Natural killer cell treated with Interleukin-12 subunit alpha and Interleukin-12 subunit beta and Interleukin-15 and Interleukin-18, amount 100 ng/mL, for 72 hours (primary cell): ENCODE results near the gene CUX1. TPM values are rescaled to one million over a fixed set of nuclear protein-coding genes. Genes with fewer than 3 reads are reported as not detected.

Source experiments
- ATAC-seq, 2 donors: fragments of 150-1000 bp; cut with Tn5 transposase in 1 of 2; sonication (Bioruptor Pico), chemical (Tn5 transposase) in 1 of 2; 2 replicates each; pipeline ENCODE4 v1.10.0; 2021
- DNase-seq: peaks from one replicate; pipeline ENCODE4 v3.0.0; 2022; ENCODE audit warnings: low spot score
- H3K27ac Mint-ChIP-seq, 2 donors: 1 replicate in 1 of 2; 2 replicates in 1 of 2; pipeline ENCODE4 v1.8.0; 2022; ENCODE audit warnings: mixed read lengths in 2 of 2, mild to moderate bottlenecking in 1 of 2, moderate library complexity in 1 of 2
- H3K27me3 Mint-ChIP-seq, 2 donors: 1 replicate in 1 of 2; 2 replicates in 1 of 2; pipeline ENCODE4 v1.8.0; 2022; ENCODE audit warnings: mixed read lengths in 2 of 2
- H3K36me3 Mint-ChIP-seq: one replicate; pipeline ENCODE4 v1.8.0; 2022; ENCODE audit warnings: mixed read lengths
- H3K4me1 Mint-ChIP-seq, 2 donors: 1 replicate in 1 of 2; 2 replicates in 1 of 2; pipeline ENCODE4 v1.8.0; 2022; ENCODE audit warnings: low read depth in 2 of 2, mixed read lengths in 2 of 2, mild to moderate bottlenecking in 1 of 2
- H3K4me3 Mint-ChIP-seq: one replicate; pipeline ENCODE4 v1.8.0; 2022; ENCODE audit warnings: mixed read lengths
- H3K9me3 Mint-ChIP-seq: 2 replicates; pipeline ENCODE4 v1.8.0; 2022; ENCODE audit warnings: mixed read lengths
- total RNA-seq, 2 donors: library from RNA; stranded (reverse); gene quantifications; one replicate each; pipeline ENCODE4 v1.2.3, GENCODE V29; 2022

The CUX1 gene
- total RNA-seq, 2 donors from 2014 or later = 25.2 to 28.5 TPM

GRCh38 chr7:101969997-101970585, 152.7 kb downstream of the CUX1 start:
- Mint-ChIP-seq H3K4me1 (peaks cover 5 to 6% of the 10 kb centered on the region in 2 donors), H3K27ac (no peak overlapping the region), H3K4me3 (no peak overlapping the region), H3K36me3 (no peaks in the 10 kb centered on the region), H3K27me3 (no peaks in the 10 kb centered on the region), H3K9me3 (no peaks in the 10 kb centered on the region)
- ATAC-seq (no peak), DNase-seq (no peak)

DNA sequence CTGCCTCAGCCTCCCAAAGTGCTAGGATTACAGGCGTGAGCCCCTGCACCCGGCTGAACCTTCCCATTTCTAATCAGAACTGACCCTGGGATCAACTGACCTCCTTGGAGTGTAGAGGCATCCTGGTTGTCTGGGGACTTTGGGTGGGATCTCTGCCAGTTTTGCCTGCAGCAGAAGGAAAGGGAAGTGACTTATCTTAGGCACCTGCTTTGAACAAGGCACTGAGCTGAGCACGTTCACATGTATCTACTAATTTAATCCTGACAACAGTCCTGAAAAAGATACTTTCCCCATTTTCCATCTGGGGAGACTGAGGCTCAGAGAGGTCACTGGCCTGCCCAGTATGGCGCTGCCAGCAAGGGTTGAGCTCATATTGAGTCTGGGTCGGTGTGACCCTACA, 153.4 kb downstream of the CUX1 start:
- Mint-ChIP-seq H3K9me3 (no peaks in the 10 kb centered on the region), H3K4me1 (peaks cover 5 to 6% of the 10 kb centered on the region in 2 donors)
- no peak for ATAC-seq

GRCh38 chr7:101971457-101971856, 154.0 kb downstream of the CUX1 start:
- DNase-seq (no peak), ATAC-seq (no peak)
- Mint-ChIP-seq H3K27ac (no peak overlapping the region), H3K4me1 (peaks cover 5 to 6% of the 10 kb centered on the region in 2 donors), H3K27me3 (no peaks in the 10 kb centered on the region), H3K9me3 (no peaks in the 10 kb centered on the region), H3K36me3 (no peaks in the 10 kb centered on the region), H3K4me3 (no peak overlapping the region)

More for the DNA sequence above, 153.4 kb downstream of the CUX1 start:
- DNase-seq = no peak
- no peaks in the 10 kb centered on the region for H3K36me3 Mint-ChIP-seq
- no peaks in the 10 kb centered on the region for H3K27me3 Mint-ChIP-seq
- H3K4me3 Mint-ChIP-seq = no peak overlapping the region
- H3K27ac Mint-ChIP-seq = no peak overlapping the region

DNA sequence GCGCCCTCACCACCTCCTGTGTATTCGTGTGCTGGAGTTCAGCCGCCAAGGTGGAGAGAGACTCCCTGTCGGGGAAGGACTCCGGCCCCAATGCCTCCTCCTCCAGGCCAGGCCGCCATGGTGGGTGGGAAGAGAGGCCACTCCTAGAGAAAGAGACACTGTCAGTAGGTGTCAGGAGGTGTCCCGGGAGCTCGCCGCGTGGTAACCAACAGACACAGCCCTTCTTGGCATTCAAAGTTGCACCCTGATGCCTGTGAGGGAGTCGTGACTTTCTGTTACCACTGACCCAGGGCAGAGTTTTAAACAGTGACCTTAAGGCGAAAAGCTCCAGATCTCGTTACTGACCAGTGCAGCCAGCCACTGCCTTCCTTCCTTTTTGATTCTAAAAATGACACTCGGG, 155.2 kb downstream of the CUX1 start:
- ATAC-seq (no peak), DNase-seq (no peak)
- Mint-ChIP-seq H3K27me3 (no peaks in the 10 kb centered on the region), H3K4me1 (peaks cover 5 to 6% of the 10 kb centered on the region in 2 donors), H3K36me3 (no peaks in the 10 kb centered on the region), H3K4me3 (no peak overlapping the region), H3K9me3 (no peaks in the 10 kb centered on the region), H3K27ac (no peak overlapping the region)

DNA sequence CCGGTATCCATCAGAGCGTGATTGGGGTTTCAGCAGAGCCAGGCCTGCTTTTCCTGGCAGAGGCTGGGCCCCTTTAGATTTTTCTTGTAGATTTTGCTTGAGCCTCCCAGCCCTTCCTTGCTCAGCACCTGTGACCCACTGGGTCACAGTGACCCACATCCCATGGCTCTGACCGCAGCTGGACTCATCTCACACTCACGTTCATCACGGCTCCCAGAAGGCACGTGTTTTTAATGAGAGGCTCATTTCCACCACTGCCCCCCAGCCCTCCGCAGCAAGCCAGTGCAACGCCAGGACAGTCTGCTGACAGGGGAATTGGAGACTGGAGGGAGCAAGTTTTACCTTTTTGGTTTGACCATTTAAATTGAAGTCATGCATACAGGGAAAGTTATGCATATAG, 155.7 kb downstream of the CUX1 start:
- Mint-ChIP-seq H3K4me1 (peaks cover 5 to 6% of the 10 kb centered on the region in 2 donors), H3K27me3 (no peaks in the 10 kb centered on the region), H3K36me3 (no peaks in the 10 kb centered on the region), H3K9me3 (no peaks in the 10 kb centered on the region), H3K27ac (no peak overlapping the region), H3K4me3 (no peak overlapping the region)
- DNase-seq (no peak), ATAC-seq (no peak)

GRCh38 chr7:101974393-101974792, 157.0 kb downstream of the CUX1 start:
- no peaks in the 10 kb centered on the region for H3K36me3 Mint-ChIP-seq
- H3K27ac Mint-ChIP-seq = no peak overlapping the region
- H3K4me1 Mint-ChIP-seq = peaks cover 5 to 11% of the 10 kb centered on the region in 2 donors
- H3K9me3 Mint-ChIP-seq = no peaks in the 10 kb centered on the region
- H3K27me3 Mint-ChIP-seq = no peaks in the 10 kb centered on the region
- H3K4me3 Mint-ChIP-seq = no peak overlapping the region
- ATAC-seq (no peak), DNase-seq (no peak)

GRCh38 chr7:101975046-101975445, 157.6 kb downstream of the CUX1 start:
- DNase-seq = no peak
- Mint-ChIP-seq H3K27ac (no peak overlapping the region), H3K36me3 (no peaks in the 10 kb centered on the region), H3K4me3 (no peak overlapping the region), H3K27me3 (no peaks in the 10 kb centered on the region), H3K4me1 (peaks cover under 1 to 11% of the 10 kb centered on the region in 2 donors), H3K9me3 (no peaks in the 10 kb centered on the region)
- no peak for ATAC-seq

DNA sequence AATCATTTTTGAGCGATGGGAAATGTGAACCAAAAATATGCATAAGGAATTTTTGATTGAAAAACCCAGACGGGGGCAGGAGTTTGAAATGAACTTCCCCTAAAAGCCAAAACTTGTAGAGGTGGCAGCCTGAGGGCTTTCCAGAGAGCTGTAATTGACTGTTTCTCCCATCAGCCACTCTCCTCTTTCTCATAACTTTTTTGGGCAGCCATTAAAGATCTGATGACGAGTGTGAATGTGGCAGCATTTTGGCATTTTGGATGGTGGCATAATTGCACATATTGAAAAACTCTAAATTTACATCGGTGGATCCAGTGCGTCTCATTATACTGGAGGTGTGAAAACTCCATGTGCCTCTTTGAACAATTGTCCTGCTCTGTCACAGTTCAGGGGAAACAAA, 159.0 kb downstream of the CUX1 start:
- Mint-ChIP-seq H3K4me3 (no peak overlapping the region), H3K36me3 (no peaks in the 10 kb centered on the region), H3K9me3 (no peaks in the 10 kb centered on the region), H3K27me3 (no peaks in the 10 kb centered on the region), H3K4me1 (peaks cover 0 to 6% of the 10 kb centered on the region in 2 donors), H3K27ac (no peak overlapping the region)
- DNase-seq = no peak
- ATAC-seq = no peak

DNA sequence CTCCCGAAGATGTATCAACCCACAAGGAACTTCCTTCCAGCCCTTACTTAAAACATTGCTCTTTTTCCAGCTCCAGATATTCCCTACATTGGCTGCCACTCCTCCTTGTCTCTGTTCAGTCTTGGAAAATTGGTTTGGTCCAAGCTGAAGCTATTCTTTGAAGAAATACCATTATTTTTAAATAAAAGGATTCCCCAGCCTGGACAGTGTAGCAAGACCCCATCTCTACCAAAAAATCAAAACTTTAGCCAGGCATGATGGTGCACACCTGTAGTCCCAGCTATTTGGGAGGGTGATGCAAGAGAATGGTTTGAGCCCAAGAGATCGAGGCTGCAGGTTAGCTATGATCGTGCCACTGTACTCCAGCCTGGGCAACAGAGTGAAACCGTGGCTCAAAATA, 159.8 kb downstream of the CUX1 start:
- no peak for DNase-seq
- Mint-ChIP-seq H3K27me3 (no peaks in the 10 kb centered on the region), H3K27ac (no peak overlapping the region), H3K36me3 (no peaks in the 10 kb centered on the region), H3K9me3 (no peaks in the 10 kb centered on the region), H3K4me1 (peaks cover 0 to 12% of the 10 kb centered on the region in 2 donors), H3K4me3 (no peak overlapping the region)
- no peak for ATAC-seq

- Mint-ChIP-seq H3K36me3 (no peaks in the 10 kb centered on the region), H3K4me1 (peaks cover 0 to 16% of the 10 kb centered on the region in 2 donors), H3K4me3 (no peak overlapping the region), H3K9me3 (no peaks in the 10 kb centered on the region), H3K27ac (no peak overlapping the region), H3K27me3 (no peaks in the 10 kb centered on the region)
- DNase-seq (no peak), ATAC-seq (no peak)
Measured at GRCh38 chr7:101978683-101979082, 161.3 kb downstream of the CUX1 start.

- no peaks in the 10 kb centered on the region for H3K36me3 Mint-ChIP-seq
- H3K4me1 Mint-ChIP-seq = peaks cover 0 to 18% of the 10 kb centered on the region in 2 donors
- H3K4me3 Mint-ChIP-seq = no peak overlapping the region
- DNase-seq (no peak), ATAC-seq (no peak)
- no peak overlapping the region for H3K27ac Mint-ChIP-seq
- H3K27me3 Mint-ChIP-seq = no peaks in the 10 kb centered on the region
- H3K9me3 Mint-ChIP-seq = no peaks in the 10 kb centered on the region
Measured at GRCh38 chr7:101983147-101983811, 165.9 kb downstream of the CUX1 start.

- H3K4me3 Mint-ChIP-seq = no peak overlapping the region
- no peaks in the 10 kb centered on the region for H3K9me3 Mint-ChIP-seq
- peaks cover 0 to 16% of the 10 kb centered on the region in 2 donors for H3K4me1 Mint-ChIP-seq
- no peaks in the 10 kb centered on the region for H3K27me3 Mint-ChIP-seq
- H3K36me3 Mint-ChIP-seq = no peaks in the 10 kb centered on the region
- no peak for DNase-seq
- no peak overlapping the region for H3K27ac Mint-ChIP-seq
- ATAC-seq = no peak
Measured at GRCh38 chr7:101984133-101984879, 166.9 kb downstream of the CUX1 start.

- Mint-ChIP-seq H3K27me3 (no peaks in the 10 kb centered on the region), H3K9me3 (no peaks in the 10 kb centered on the region), H3K27ac (no peak overlapping the region), H3K4me3 (no peak overlapping the region), H3K36me3 (no peaks in the 10 kb centered on the region), H3K4me1 (peaks cover 7 to 21% of the 10 kb centered on the region in 2 donors)
- DNase-seq (no peak), ATAC-seq (no peak)
Measured at GRCh38 chr7:101985057-101985902, 167.9 kb downstream of the CUX1 start.
